NCI-H69 (cell line): Measurements from ENCODE around the gene CISD1.

Source experiments
- DNase-seq: peaks from one replicate; lab custom pipeline; 2025; lab: John Stamatoyannopoulos, UW

CISD1 gene

DNA sequence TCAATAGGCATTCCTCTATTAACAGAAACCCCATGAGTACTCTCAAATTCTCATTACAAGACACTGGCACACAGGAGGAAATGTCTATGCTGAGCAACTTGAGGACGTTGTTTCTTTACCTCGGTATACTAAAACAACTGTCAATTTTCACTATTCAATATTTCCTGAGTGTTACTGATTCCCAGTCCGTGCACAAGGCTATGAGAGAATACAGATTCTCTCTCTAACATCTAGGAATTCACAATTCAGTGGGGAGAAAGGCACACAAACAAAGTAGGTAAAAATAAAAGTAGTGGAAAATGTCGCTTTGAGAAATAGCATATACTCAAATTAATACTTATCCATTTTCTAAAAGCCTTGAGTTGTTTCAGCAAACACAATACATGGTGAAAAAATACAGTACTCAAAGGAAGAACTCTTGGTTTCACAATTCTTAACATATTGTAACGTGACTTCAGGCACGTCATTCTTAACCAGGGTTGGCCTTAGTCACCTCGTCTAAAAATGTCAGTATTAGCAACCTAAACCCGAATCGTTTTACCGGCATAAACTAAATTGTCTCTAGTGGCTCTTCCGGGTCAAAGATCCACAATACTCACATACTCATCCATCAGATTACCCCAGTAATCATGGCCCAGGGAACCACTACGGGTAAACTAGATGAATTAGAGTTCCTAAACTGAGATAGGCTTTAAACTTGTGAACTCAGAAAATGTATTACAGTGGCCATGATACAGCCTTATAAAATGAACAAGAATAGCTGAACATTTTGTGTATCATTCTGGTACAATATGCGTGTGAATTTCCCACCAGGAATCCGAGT, 2.7 kb upstream of the CISD1 start:
- DNase-seq, result peak; percentile 10

DNA sequence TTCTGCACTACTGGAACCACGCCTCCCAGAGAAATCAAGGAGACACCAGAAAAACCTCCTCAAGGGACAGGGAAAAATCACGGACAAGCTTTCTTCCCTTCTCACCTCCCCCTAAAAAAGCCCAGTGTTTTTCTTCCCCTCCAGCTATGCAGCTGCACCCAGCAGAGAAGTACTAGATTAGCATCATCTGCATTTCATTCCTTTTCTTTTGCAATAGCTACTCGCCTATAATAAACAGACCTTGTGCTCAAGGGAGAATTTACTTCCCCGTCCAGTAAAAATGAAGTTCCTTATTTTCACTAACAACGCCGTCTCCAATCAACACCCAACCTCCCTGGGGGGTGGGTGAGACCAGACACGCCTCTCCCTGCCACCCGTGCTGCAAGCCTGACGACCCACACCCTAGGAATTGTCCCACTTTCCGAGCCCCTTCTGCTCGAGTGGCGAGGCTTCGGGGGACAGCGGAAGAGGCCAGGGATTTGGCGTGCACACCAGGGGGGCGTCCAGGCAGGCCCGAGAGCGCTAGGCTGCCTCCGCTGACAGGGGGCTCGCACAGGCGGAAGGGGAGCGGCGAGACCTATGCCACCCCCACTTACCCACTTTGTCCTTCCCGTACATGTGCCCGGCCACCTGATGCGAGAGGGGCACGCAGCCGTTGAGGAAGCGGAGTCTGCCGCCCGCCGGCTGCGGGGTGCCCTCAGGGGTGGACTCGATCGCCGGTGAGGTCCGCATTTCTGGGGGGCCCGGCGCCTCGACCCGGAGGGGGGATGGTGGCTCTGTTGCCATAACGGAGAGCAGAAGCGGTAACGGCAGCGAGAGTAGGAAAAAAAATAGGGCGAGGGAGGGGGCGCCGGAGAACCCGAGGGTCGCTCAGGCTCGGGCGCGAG, 1.9 kb upstream of the CISD1 start:
- peak; percentile 61 for DNase-seq

DNA sequence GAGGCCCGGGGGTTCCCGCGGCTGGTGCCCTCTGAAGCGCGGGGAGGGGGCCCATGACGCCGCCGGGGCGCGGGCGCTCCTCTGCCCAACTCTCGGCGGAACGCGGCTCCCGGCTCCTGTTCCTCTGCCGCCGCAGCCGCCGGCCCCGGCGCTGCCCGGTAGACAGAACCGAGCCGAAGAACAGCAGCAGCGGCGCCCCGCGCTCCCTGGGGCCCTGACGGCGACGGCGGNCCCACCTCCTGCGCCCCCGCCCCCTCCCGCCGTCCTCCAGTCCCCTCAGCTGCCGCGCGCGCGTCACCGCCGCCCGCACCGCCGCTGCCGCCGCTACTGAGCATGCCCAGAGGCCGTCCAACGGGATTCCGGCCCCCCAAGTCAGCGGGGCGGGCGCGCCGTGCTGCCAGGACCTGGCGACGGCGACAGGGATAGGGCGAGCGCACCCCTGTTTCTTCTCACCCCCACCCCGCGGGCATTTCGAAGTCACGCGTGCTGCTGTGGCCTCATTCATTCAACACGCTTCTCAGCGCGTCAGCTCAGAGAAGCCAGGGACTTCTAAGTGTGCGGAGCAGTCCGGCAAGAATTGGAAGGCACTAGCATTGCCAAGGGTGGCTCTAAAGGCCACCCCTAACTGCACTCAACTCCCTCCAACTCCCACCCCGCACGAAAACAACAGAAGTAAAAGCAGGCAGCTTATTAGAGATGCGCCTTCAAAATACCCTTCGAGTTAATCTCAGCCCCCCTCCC, 1.1 kb upstream of the CISD1 start, which contains the start of gene IPMK:
Gene IPMK (minus strand): TSS at position 182 of the 741 bp plus-strand sequence. CDS start 283 bp downstream, outside the sequence.
- peak; percentile 92 for DNase-seq

GRCh38 chr10:58268454-58268945, 462 bp upstream of the CISD1 start:
- no peak for DNase-seq

DNA sequence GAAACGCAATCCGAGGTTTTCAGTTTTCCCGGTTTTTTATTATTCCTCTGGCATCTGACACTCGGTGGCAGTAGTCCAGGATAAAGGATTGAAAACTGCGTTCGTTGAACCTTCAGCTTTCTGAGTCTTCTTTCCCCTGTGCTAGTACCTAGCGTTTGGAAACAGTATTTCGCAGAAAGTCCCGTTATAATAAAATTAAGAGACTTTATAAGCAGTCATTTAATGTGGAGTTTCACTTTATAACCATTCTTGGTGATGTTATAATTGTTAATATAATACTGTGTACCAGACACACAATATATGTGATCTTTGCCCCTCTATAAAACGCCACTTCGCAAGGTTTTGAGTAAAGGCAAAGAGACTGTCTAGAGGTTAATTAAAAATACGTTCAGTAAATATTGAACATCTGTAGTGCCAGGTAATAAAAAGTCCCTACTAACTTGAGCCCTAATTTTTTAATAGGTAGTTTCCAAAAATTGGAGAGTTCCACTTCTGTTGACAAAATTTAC, 874 bp downstream of the CISD1 start:
- DNase-seq, result peak; percentile 28

DNA sequence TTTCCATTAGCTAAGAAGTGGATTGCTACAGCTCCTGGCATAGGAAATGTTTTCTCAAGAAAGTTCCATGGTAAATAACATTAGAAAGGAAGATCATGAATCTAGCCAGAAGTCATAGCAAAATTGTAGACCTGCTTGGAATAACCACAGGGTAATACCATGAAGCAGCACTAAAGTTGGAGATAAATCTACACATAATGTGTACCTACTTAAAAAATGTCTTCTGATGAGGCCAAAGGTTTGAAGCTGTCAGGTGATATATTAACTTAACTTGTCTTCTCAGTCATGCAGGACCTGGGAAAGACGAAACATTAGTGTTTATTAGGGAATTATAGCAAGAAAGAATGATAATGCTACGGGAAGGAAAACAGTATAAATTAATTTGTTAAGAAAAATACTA, 6.3 kb downstream of the CISD1 start:
- DNase-seq, result no peak

GRCh38 chr10:58275908-58276307, 6.9 kb downstream of the CISD1 start:
- DNase-seq, result no peak

DNA sequence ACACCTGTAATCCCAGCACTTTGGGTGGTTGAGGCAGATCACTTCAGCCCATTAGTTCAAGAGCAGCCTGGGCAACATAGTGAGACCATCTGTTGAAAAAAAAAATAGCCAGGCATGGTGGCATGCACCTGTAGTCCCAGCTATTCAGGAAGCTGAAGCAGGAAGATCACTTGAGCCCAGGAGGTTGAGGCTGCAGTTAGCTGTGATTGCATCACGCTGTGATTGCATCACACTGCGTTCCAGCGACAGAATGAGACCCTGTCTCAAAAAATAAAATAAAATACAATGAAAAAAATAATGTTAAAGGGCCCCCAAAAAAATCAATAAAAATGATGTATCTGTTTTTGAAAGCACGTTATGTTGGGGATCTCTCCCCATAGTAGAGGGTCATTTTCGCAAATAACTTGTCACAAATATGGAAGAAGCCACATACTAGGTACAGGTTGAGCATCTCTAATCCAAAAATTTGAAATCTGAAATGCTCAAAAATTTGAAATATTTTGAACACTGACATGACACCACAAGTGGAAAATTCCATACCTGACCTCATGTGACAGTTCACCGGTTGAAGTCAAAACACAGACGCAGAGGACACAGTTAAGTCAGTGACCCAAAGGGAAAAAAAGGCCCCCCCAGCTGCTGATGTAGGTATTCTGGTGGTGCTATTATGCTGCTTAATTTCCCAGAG, 9.5 kb downstream of the CISD1 start:
- DNase-seq, result no peak

GRCh38 chr10:58278962-58279307, 10.0 kb downstream of the CISD1 start:
- DNase-seq, result no peak

DNA sequence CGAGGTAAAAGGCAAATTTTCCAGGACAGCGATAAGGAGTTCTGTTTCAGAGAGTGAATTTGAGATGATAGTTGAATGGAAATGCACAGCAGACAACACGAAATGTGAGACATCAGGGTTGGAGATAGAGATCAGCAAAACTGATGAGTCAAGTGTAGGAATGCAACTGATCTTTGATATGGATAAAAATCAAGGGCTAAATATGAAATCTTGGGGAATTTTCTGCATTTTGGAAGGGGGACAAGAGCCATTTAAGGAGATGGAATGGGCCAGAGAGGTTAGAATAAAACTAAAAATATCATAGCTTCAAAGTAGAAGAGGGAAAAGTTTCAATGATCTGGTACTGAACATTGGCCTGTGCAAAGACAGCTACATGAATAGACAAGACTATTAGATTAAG, 11.5 kb downstream of the CISD1 start:
- no peak for DNase-seq

DNA sequence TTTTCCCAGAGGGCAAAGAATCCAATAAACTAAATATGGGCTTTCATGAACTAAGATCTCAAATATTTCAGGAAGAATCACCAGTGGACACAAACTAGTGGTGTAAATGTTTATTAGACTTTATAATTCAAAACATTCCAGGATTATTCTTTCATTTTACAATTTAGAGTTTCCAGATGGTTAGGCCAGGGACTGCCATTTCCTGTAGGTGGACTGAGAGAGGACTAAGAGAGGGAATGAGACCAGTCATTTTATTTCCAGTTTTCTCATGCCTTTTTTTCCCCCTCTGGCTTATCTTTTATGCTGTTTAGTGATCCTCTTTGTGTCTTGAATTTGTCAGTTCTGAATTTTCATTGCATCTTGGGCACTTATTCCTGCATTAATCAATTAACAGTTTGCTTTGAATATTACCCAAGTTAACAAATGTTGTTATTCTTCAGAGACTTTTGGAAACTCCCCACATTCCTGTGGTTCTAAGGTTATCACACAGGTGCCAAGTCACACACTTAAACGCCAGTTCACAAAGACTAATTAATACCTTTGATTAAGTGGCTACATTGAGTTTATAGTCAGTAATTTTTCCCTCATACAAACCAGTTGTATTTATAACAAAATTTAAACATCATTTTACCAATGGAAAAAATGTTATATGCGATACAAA, 12.3 kb downstream of the CISD1 start:
- no peak for DNase-seq

GRCh38 chr10:58282615-58283014, 13.7 kb downstream of the CISD1 start:
- DNase-seq, result no peak

DNA sequence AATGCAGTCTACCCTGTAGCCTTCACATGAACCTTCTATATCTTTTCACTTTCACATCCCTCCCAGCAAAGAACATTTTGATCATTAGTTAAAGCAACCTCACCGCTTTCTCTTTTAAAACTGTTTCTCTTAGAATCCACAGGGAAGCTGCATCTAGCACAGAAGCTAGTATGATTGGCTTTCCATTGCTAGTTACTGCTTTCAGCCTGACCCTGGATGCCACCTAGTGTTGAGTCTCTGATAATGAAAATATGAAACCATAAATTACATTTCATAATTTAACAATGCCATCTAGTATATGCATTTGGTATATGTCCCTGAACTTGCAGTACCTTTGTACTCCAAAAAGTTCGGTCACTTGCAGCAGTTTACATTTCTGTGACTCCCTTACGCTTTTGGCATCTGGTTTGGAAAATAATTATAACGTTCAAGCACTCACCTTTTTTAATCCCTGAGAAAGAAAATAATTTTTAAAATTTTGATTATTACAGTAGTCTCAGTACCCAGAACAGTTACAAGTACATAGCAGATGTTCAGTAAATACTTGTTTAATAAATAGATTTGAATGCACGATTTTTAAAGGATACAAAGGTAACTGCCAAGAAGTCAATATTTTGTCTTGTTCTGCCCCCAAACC, 22.7 kb downstream of the CISD1 start:
- DNase-seq, result peak; percentile 58

DNA sequence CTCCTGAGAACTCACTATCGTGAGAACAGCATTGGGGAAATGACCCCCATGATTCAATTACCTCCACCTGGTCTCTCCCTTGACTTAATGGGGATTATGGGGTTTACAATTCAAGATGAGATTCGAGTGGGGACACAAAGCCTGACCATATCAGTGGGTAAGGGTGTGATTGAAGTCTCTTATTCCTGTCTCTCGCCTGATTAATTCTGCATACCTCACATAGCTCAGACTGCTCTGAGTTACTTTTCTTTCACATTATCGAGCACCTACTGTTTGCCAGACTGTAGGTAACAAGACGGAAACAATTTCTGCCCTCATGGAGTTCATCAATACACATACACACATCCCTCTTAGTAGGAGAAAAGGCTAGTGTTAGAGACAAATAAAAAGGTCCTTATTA, 25.0 kb downstream of the CISD1 start:
- no peak for DNase-seq

DNA sequence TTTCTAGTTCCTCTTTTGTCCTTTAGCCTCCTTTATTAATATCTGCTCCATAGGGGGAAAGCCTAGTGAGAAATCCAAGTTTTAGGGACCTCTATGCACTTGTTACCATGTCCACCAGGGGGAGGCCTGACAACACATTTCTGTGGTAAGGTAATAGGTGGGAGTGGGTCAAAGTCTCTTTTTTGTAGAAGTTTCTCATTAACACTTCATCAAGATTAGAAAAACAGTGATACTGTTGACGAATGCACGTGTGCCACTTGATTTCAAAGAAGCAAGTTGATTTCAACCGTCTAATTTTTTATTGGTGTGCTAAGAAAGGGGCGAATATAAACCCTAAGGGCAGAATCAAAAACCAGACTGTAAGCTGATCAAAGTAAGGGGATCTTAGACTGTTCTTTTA, 30.6 kb downstream of the CISD1 start:
- peak; percentile 66 for DNase-seq

DNA sequence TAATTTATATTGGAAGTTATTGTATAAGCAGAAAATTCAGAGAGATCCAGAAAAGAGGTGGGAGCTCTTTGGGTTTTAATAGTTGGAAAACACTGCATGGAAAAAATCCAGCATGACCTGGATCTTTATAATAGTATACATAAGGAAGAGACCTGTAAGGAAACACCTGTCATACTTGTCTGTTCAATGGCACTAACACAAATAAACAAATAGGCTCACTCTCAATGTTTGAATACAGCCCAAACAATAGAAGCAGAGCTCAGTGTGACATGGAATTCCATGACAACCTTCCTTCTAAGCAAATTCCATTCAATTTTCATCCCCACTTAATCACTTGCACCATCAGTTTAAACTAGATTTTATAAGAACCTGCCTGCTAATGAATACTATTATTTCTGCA, 31.7 kb downstream of the CISD1 start:
- peak; percentile 2 for DNase-seq

GRCh38 chr10:58302254-58302653, 33.3 kb downstream of the CISD1 start:
- no peak for DNase-seq

- no peak for DNase-seq
Measured at GRCh38 chr10:58304099-58304633, 35.2 kb downstream of the CISD1 start.

DNA sequence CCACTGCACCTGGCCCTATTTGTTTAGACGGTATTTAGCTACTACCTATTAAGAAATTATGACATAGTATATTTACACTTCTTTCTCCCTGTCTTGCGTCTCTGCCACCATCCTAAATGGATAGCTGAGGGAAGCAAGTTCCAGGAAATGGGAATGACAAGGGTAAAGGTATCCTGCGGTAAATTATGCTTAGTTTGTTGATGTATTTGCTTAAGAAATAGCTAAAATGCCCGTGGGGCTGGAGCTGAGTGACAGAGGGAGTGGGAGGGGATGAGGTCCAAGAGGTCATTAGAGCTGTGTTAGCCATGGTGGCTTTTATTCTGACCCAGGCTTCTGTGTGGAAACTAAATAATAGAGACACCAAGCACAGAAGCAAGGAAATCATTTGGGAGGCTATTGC, 36.9 kb downstream of the CISD1 start:
- peak; percentile 94 for DNase-seq

DNA sequence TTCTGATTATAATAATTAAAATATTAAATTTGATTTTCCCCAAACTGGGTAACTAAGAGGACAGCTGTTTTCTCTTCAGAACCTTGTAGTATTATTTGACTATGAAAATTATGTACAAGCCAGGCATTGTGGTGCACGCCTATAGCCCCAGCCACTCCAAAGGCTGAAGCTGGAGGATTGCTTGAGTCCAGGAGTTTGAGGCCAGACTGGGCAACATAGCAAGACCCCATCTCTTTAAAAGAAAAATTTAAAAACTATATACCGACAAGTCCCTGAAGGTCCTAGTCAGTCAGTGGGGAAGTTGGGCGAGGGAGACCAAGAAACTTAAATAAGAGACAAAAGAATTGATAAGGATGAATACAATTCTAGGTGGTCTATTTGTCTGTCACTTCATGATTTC, 38.7 kb downstream of the CISD1 start:
- no peak for DNase-seq
